ENCODE measurements around the gene HADHA. TPM values are rescaled to one million over a fixed set of nuclear protein-coding genes. Genes with fewer than 3 reads are reported as not detected.
"Not testable (repeated sequence)": the region's sequence is repeated elsewhere in the genome, so short reads cannot be mapped to it uniquely, and the experiment has no call there.

The HADHA gene
- polyA plus RNA-seq, 1 donor from 2014 or later, result 40.0 TPM

GRCh38 chr2:26268670-26269385 is 24.4 kb upstream of the HADHA start:
- H3K9ac ChIP-seq (ENCODE audit: low read length); H3K9me3 ChIP-seq (ENCODE audit: low read length); H4K20me1 ChIP-seq (ENCODE audit: insufficient read depth); H3K36me3 ChIP-seq (ENCODE audit: insufficient read depth, low read length); H2AFZ ChIP-seq (ENCODE audit: low read depth, low read length); H3K4me3 ChIP-seq (ENCODE audit: low read length); H3K4me2 ChIP-seq (ENCODE audit: low read length); H3K27me3 ChIP-seq (ENCODE audit: insufficient read depth, low read depth, low read length); H3K79me2 ChIP-seq (replicated peaks; ENCODE audit: insufficient read depth, low read length); H3K9me2 ChIP-seq (ENCODE audit: insufficient read depth, low read length); H3K27ac ChIP-seq (ENCODE audit: low read length); H3F3A ChIP-seq (ENCODE audit: insufficient read depth, low read length, poor library complexity, severe bottlenecking): not testable (repeated sequence)

GRCh38 chr2:26268213-26268612 is 23.8 kb upstream of the HADHA start:
- TF ChIP-seq POLR2AphosphoS5 (IDR thresholded peaks at IDR 0.05) (no peak), EP300 (conservative IDR thresholded peaks at IDR 0.05; ENCODE audit: poor library complexity, severe bottlenecking) (no peak), MXI1 (conservative IDR thresholded peaks at IDR 0.05; ENCODE audit: poor library complexity, severe bottlenecking) (no peak), EZH2 (IDR thresholded peaks at IDR 0.05; ENCODE audit: borderline replicate concordance, insufficient read depth, low read length, poor library complexity, severe bottlenecking) (no peak), CTCF (IDR thresholded peaks at IDR 0.05; ENCODE audit: poor library complexity, severe bottlenecking) (no peak), RAD21 (conservative IDR thresholded peaks at IDR 0.05) (no peak), TAF1 (IDR thresholded peaks at IDR 0.05; ENCODE audit: low read depth) (no peak), REST (IDR thresholded peaks at IDR 0.05; ENCODE audit: borderline replicate concordance) (no peak), SMC3 (conservative IDR thresholded peaks at IDR 0.05; ENCODE audit: poor library complexity) (no peak)
- Histone ChIP-seq H3K27ac (ENCODE audit: low read length) (no peak overlapping the region), H3K4me3 (ENCODE audit: low read length) (no peak overlapping the region), H3F3A (ENCODE audit: insufficient read depth, low read length, poor library complexity, severe bottlenecking) (no peaks in the 10 kb centered on the region), H3K36me3 (ENCODE audit: insufficient read depth, low read length) (no peaks in the 10 kb centered on the region), H3K4me2 (ENCODE audit: low read length) (no peak overlapping the region), H3K9me3 (ENCODE audit: low read length) (no peaks in the 10 kb centered on the region), H3K79me2 (replicated peaks; ENCODE audit: insufficient read depth, low read length) (no peaks in the 10 kb centered on the region), H2AFZ (ENCODE audit: low read depth, low read length) (no peak overlapping the region), H3K9me2 (ENCODE audit: insufficient read depth, low read length) (no peaks in the 10 kb centered on the region), H4K20me1 (ENCODE audit: insufficient read depth) (no peaks in the 10 kb centered on the region), H3K9ac (ENCODE audit: low read length) (no peak overlapping the region), H3K27me3 (ENCODE audit: insufficient read depth, low read depth, low read length) (no peaks in the 10 kb centered on the region)

GRCh38 chr2:26258836-26259235 is 14.4 kb upstream of the HADHA start:
- not testable (repeated sequence) for H3K27me3 ChIP-seq (ENCODE audit: insufficient read depth, low read depth, low read length); H3K9me3 ChIP-seq (ENCODE audit: low read length); H3K4me2 ChIP-seq (ENCODE audit: low read length); H3K4me3 ChIP-seq (ENCODE audit: low read length); H3K9ac ChIP-seq (ENCODE audit: low read length); H3K79me2 ChIP-seq (replicated peaks; ENCODE audit: insufficient read depth, low read length); H3K27ac ChIP-seq (ENCODE audit: low read length); H3K36me3 ChIP-seq (ENCODE audit: insufficient read depth, low read length); H3F3A ChIP-seq (ENCODE audit: insufficient read depth, low read length, poor library complexity, severe bottlenecking); H3K9me2 ChIP-seq (ENCODE audit: insufficient read depth, low read length); H2AFZ ChIP-seq (ENCODE audit: low read depth, low read length); H4K20me1 ChIP-seq (ENCODE audit: insufficient read depth)

Data from neural cell (in vitro differentiated cells).